GM12892 (cell line): ENCODE results near the gene SH3GLB2.

Experiments used
- POLR2A ChIP-seq: IDR thresholded peaks from 2 replicates; pipeline ENCODE4 v1.6.1; 2011; ENCODE audit warnings: low read depth, low read length, control low read depth
- POLR2AphosphoS5 ChIP-seq: IDR thresholded peaks from 2 replicates; pipeline ENCODE4 v1.6.1; 2011; ENCODE audit warnings: low read depth, low read length, control low read depth
- TAF1 ChIP-seq: IDR thresholded peaks from 2 replicates; pipeline ENCODE4 v1.6.1; 2011; ENCODE audit warnings: low read depth, mild to moderate bottlenecking, control low read depth, low read length, borderline replicate concordance

GRCh38 chr9:129013674-129014073, 14.5 kb downstream of the SH3GLB2 start:
- TF ChIP-seq POLR2A (no peak), TAF1 (no peak), POLR2AphosphoS5 (no peak)
